ENCODE measurements around the gene ENTPD2. TPM values are rescaled to one million over a fixed set of nuclear protein-coding genes. Genes with fewer than 3 reads are reported as not detected.

Gene ENTPD2
- total and polyA plus RNA-seq, 2 experiments from 2014 or later: 1.8 to 1.9 TPM

DNA sequence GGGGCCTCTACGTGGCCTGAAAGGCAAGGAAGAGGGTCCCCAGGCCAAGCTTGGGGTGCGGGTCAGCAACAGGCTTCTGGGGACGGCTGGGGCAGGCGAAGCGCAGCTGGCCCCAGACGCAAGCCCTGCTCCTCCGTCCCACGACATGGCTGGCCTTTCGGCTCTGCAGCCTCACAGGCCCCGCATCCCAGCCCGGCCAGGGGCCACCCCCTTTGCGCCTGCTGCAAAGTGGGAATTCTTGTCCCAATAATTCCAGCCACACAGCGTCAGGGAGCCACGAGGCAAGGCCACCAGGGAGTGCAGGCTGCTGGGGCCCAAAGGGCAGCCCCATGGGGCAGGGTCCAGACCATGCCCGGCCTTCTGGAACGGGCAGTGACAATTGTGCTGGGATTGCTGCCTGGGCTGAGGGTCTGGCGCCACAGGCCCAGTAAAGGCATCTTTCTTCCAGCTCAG lies 1.1 kb upstream of the ENTPD2 start:
- ATAC-seq (peak; percentile 4), DNase-seq (ENCODE audit: low spot score) (no peak)
- no peaks in the 10 kb centered on the region for H3K9me2 ChIP-seq (ENCODE audit: insufficient read depth)
- H3K36me3 ChIP-seq (ENCODE audit: insufficient read depth): no peaks in the 10 kb centered on the region
- Mint-ChIP-seq H3K27me3 (ENCODE audit: insufficient read depth, low read depth, poor library complexity) (peaks cover 41% of the 10 kb centered on the region), H3K4me3 (no peak overlapping the region), H3K27ac (no peak overlapping the region), H3K4me1 (peaks cover 2% of the 10 kb centered on the region; the same call in 1 of the 3 replicates), H3K9me3 (no peaks in the 10 kb centered on the region), H3K36me3 (ENCODE audit: low read depth) (no peaks in the 10 kb centered on the region)
- H3K4me2 ChIP-seq: peak overlapping the region; percentile 84; the same call in 1 of the 2 replicates
- H3K4me3 ChIP-seq: peak overlapping the region; percentile 60; the same call in 1 of the 2 replicates
- H3K27ac ChIP-seq (ENCODE audit: low read depth): no peak overlapping the region
- H3K79me2 ChIP-seq (replicated peaks; ENCODE audit: insufficient read depth): no peaks in the 10 kb centered on the region
- TF ChIP-seq, protein P1, sequence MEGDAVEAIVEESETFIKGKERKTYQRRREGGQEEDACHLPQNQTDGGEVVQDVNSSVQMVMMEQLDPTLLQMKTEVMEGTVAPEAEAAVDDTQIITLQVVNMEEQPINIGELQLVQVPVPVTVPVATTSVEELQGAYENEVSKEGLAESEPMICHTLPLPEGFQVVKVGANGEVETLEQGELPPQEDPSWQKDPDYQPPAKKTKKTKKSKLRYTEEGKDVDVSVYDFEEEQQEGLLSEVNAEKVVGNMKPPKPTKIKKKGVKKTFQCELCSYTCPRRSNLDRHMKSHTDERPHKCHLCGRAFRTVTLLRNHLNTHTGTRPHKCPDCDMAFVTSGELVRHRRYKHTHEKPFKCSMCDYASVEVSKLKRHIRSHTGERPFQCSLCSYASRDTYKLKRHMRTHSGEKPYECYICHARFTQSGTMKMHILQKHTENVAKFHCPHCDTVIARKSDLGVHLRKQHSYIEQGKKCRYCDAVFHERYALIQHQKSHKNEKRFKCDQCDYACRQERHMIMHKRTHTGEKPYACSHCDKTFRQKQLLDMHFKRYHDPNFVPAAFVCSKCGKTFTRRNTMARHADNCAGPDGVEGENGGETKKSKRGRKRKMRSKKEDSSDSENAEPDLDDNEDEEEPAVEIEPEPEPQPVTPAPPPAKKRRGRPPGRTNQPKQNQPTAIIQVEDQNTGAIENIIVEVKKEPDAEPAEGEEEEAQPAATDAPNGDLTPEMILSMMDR (conservative IDR thresholded peaks at IDR 0.05; ENCODE audit: low read depth in 2 of 2): no peak
- TF ChIP-seq, protein P2, sequence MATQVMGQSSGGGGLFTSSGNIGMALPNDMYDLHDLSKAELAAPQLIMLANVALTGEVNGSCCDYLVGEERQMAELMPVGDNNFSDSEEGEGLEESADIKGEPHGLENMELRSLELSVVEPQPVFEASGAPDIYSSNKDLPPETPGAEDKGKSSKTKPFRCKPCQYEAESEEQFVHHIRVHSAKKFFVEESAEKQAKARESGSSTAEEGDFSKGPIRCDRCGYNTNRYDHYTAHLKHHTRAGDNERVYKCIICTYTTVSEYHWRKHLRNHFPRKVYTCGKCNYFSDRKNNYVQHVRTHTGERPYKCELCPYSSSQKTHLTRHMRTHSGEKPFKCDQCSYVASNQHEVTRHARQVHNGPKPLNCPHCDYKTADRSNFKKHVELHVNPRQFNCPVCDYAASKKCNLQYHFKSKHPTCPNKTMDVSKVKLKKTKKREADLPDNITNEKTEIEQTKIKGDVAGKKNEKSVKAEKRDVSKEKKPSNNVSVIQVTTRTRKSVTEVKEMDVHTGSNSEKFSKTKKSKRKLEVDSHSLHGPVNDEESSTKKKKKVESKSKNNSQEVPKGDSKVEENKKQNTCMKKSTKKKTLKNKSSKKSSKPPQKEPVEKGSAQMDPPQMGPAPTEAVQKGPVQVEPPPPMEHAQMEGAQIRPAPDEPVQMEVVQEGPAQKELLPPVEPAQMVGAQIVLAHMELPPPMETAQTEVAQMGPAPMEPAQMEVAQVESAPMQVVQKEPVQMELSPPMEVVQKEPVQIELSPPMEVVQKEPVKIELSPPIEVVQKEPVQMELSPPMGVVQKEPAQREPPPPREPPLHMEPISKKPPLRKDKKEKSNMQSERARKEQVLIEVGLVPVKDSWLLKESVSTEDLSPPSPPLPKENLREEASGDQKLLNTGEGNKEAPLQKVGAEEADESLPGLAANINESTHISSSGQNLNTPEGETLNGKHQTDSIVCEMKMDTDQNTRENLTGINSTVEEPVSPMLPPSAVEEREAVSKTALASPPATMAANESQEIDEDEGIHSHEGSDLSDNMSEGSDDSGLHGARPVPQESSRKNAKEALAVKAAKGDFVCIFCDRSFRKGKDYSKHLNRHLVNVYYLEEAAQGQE (IDR thresholded peaks at IDR 0.05; ENCODE audit: unreplicated experiment): no peak
- TF ChIP-seq, protein P3, sequence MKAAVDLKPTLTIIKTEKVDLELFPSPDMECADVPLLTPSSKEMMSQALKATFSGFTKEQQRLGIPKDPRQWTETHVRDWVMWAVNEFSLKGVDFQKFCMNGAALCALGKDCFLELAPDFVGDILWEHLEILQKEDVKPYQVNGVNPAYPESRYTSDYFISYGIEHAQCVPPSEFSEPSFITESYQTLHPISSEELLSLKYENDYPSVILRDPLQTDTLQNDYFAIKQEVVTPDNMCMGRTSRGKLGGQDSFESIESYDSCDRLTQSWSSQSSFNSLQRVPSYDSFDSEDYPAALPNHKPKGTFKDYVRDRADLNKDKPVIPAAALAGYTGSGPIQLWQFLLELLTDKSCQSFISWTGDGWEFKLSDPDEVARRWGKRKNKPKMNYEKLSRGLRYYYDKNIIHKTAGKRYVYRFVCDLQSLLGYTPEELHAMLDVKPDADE (IDR thresholded peaks at IDR 0.05): no peak
- TF ChIP-seq CREB1 (CRISPR knock-in tag; IDR thresholded peaks at IDR 0.05; ENCODE audit: low read depth): no peak
- TF ChIP-seq ZNF114 (CRISPR knock-in tag; IDR thresholded peaks at IDR 0.05): no peak
- TF ChIP-seq EZH2 (IDR thresholded peaks at IDR 0.05; ENCODE audit: low read depth, unreplicated experiment): no peak
- TF ChIP-seq POLR2AphosphoS5 (IDR thresholded peaks at IDR 0.05; ENCODE audit: low read depth): no peak
- no peaks in the 10 kb centered on the region for H4K20me1 ChIP-seq (replicated peaks; ENCODE audit: insufficient read depth)
- no peaks in the 10 kb centered on the region for H3K4me1 ChIP-seq (ENCODE audit: insufficient read depth)
- peaks cover 35% of the 10 kb centered on the region for H3K27me3 ChIP-seq (ENCODE audit: insufficient read depth)
- H3F3A ChIP-seq (replicated peaks; ENCODE audit: low read depth): 0 out of 2 replicates have a peak, but pooled peaks cover 2% of the 10 kb centered on the region
- no peak overlapping the region for H2AFZ ChIP-seq
